Ramos (cell line): ENCODE results near the gene VPS18.
"Not testable (repeated sequence)": the region's sequence is repeated elsewhere in the genome, so short reads cannot be mapped to it uniquely, and the experiment has no call there.

ENCODE experiments used
- in situ Hi-C: fragments of 300-500 bp; cut with MboI; formaldehyde crosslinking; loops from one replicate; pipeline ENCODE4 v1.14.3; 2022; ENCODE audit warnings: low sequenced_read_pairs; ENCODE audit not compliant: unreplicated experiment

VPS18 gene, protein sequence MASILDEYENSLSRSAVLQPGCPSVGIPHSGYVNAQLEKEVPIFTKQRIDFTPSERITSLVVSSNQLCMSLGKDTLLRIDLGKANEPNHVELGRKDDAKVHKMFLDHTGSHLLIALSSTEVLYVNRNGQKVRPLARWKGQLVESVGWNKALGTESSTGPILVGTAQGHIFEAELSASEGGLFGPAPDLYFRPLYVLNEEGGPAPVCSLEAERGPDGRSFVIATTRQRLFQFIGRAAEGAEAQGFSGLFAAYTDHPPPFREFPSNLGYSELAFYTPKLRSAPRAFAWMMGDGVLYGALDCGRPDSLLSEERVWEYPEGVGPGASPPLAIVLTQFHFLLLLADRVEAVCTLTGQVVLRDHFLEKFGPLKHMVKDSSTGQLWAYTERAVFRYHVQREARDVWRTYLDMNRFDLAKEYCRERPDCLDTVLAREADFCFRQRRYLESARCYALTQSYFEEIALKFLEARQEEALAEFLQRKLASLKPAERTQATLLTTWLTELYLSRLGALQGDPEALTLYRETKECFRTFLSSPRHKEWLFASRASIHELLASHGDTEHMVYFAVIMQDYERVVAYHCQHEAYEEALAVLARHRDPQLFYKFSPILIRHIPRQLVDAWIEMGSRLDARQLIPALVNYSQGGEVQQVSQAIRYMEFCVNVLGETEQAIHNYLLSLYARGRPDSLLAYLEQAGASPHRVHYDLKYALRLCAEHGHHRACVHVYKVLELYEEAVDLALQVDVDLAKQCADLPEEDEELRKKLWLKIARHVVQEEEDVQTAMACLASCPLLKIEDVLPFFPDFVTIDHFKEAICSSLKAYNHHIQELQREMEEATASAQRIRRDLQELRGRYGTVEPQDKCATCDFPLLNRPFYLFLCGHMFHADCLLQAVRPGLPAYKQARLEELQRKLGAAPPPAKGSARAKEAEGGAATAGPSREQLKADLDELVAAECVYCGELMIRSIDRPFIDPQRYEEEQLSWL

DNA sequence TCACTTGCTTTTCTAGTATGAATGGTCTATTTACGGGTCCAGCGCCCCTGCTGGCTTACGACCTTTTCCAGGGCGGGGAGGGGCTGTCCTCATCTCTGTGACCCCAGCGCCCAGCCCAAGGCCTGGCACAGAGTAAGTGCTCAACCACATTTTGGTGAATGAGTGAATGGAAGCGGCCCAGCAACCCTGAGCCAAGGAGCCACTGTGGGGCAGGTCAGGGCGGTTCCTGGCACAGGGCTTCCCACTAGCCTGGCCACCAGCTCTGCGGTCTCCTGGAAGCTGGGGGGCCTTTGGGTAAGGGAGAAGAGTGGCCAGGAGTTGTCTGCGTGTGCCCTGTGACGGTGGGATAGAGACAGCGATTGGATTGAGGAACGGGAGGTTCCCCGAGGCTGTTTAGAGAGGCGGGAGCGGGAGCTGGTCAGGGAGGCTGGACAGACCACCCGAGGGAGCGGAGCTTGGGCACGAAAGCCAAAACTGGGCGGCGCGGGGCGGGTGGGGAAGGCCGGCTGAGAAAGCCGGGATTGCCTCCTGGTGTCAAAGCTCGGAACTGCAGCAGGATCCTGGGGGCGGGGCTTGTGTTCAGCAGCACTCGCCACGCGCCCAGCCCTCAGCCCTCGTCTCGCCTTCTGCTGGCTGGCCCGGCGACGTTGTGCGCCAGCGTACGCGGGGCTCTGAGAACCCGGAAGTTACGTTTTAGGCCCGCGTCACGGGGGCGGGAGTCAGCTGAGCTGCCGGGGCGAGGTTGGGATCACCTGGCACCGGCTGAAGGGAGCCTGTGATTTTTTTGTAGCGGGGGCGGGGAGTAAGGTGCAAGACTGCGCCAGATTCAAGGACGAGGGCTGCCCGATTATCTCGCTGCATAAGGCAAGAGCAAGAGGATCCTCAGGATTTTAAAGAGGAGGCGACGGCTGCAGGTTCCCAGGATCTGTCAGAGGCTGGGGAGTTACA is at the start of gene VPS18:
Gene VPS18, plus strand, starts transcription at position 718 of the 948 bp plus-strand sequence. CDS start 319 bp downstream, outside the sequence.
- in situ Hi-C loops, result loop anchor here (5.0 kb wide), 1 partner anchor 37 kb away; no protein-coding TSS in a partner anchor

DNA sequence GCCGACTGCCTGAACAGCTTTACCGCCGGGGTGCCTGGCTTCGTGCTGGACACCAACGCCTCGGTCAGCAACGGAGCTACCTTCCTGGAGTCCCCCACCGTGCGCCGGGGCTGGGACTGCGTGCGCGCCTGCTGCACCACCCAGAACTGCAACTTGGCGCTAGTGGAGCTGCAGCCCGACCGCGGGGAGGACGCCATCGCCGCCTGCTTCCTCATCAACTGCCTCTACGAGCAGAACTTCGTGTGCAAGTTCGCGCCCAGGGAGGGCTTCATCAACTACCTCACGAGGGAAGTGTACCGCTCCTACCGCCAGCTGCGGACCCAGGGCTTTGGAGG is 49.6 kb upstream of the VPS18 start:
- in situ Hi-C loops, result no loop called here

DNA sequence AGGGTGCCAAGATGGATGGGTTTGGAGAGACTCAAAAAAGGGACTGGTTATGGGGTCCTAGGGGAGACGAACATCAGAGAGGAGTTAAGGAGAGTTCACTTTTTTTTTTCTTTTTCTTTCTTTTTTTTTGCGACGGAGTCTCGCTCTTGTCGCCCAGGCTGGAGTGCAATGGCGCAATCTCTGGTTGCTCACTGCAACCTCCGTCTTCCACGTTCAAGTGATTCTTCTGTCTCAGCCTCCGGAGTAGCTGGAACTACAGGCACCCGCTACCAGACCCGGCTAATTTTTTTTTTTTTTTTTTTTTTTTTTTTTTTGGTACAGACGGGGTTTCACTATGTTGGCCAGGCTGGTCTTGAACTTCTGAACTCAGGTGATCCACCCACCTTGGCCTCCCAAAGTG is 49.2 kb upstream of the VPS18 start:
- in situ Hi-C loops, result no loop called here

DNA sequence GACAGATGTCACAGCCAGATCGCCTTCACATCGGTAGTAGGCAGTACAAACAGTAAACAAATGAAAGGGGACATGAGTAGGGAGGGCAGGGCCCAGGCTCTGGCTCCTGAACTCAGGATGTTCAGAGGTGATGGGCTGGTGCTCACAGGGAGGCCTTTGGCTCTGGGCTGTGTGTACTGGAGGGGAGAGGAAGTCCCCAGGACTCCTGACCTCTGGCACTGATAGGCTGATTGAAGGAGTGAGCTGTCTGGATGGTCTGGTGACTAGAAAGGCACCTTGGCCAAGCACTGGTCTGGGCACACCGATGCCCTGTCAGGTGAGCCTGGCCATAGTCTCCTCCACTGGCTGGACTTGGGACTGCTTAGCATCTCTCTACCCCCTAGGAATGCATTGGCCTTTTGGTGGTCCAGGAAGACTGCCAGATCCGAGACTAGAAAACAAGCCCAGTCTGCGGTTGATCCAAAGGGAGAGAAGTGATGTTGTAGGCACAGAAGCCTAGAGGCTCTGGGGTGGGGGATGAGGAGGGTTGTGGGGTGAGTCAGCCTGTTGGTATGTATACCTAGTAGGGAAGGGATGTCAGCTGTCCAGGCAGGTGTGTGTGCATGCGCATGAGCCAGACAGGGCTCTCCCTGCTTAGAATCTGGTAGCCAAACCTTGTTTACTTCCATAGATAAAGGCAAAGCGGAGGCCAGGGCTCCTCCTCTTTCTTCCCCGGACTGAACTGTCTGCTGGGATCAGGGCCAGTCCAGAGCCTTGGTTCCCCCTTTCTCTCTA is 48.6 kb upstream of the VPS18 start:
- in situ Hi-C loops, result no loop called here

DNA sequence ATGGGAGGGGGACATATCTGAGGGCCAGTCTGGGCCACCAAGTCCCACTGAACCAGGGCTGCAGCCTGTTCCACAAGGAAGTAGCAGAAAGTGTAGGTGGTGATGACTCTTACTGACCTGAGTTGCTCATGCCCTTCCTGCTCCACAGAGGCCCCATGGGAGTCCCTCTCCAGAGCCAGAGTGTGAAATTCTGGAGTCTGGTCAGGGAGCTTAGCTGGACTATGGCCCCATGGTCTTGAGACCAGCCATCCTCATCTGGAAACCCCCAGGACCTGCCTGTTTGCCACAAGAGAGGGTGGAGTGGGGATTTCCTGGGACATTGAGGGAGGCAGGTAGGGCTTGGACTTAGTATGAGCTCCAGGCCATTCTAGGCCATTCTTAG is 47.4 kb upstream of the VPS18 start:
- in situ Hi-C loops, result no loop called here

DNA sequence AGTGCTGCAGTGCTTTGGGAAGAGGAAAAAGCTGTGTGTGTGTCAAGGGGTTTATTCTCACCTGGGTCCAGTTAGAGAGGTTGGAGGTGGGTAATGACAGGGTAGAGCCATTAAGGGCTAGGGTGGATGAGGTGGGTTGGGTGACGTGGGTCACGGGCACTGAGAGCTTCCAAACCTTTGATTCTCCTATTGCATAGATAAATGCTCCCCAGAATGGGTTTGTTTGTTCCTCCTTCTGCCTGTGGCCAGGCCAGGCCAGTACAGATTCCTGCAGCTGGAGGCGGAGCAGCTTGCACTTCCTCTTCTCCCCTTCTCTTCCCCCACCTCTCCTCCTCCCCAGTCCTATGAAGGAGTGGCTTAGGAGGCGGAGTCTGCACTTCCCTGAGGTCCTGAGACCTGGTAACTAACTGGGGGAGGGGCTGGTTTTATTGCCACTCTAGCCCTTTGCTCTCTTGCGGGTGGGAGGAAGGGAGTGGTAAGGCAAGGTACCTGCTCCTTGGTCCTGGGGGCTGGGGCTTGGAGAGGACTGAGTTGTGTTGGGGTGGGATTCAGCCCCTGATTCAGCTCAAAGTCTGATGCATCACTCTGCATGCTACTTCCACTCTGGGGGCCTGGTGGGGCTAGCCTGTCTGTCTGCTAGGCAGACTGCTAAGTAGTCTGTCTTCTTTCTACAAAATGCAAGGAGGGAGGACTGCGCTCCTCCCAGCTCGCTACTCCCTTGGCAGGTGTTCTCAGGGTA is 46.9 kb upstream of the VPS18 start:
- in situ Hi-C loops, result no loop called here

DNA sequence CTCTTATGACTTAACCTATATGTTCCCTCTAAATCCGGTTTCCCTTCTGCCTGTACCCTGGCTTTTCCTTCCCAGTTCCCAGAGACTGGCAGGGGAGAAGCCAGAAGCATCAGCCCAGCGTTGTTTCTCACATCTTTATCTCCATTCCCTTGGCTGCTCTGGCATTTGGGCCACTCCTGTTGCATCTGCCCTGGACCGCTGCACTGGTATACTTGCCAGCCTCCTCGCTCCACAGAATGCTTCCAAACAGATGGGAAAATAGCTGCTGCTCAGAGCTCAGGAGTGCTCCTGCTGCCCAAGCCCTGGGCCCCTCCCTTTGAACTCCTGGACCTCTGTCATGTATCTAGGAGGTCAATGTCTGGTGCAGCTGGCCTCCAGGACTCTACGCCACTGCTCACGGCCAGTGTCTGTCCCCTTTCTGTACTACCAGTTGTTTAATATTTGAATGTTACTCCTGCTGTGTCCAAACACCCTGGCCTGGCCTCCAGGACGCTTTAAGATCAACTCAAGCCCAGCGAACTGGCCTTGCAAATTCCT is 43.6 kb upstream of the VPS18 start:
- in situ Hi-C loops, result no loop called here

DNA sequence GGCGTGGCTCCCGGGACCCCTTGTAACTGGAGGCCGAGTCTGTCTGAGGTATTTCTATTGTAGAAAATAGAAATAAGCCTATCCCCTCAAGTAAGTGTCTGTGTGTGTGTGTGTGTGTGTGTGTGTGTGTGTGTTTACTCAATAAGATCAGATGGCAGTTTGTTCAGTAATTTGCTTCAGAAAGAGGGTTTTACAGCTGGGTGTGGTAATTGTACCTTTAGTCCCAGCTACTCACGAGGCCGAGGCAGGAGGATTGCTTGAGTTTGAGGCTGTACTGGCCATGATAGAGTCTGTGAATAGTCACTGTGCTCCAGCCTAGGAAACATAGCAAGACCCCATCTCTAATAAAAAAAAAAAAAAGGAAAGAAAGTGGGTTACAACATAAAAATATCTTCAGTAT is 41.7 kb upstream of the VPS18 start:
- in situ Hi-C loops, result no loop called here

DNA sequence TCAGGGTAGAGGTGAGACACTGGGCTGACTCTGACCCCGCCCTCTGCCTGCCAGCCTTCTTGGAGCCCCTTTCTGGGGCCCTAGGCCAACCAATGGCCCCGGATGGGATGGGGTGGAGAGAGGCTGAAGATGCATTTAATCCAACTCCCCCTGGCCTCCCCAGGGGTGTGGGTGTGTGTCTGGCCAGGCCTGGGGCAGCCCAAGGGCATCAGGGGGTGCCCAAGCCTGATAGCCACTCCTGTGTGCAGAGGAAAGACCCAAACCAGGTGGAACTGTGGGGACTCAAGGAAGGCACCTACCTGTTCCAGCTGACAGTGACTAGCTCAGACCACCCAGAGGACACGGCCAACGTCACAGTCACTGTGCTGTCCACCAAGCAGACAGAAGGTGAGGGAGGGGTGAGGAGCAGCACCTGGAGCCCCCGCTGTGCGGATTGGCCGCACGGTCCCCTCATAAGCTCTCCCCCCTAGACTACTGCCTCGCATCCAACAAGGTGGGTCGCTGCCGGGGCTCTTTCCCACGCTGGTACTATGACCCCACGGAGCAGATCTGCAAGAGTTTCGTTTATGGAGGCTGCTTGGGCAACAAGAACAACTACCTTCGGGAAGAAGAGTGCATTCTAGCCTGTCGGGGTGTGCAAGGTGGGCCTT is 40.9 kb upstream of the VPS18 start:
- in situ Hi-C loops, result no loop called here

DNA sequence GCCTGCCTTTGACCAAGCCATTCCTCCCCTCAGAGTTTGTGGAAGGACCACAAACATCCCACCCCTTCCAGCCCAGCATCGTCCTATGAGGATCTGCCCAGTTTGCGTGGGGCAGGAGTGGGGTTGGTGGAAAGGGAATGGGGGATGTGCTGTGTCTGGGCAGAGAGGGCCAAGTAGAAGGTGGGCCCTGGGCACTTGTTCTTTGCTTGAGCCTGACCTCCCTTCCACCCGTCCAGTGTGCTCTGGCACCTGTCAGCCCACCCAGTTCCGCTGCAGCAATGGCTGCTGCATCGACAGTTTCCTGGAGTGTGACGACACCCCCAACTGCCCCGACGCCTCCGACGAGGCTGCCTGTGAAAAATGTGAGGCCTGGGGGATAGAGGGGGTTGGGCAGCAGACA is 40.1 kb upstream of the VPS18 start:
- in situ Hi-C loops, result no loop called here

DNA sequence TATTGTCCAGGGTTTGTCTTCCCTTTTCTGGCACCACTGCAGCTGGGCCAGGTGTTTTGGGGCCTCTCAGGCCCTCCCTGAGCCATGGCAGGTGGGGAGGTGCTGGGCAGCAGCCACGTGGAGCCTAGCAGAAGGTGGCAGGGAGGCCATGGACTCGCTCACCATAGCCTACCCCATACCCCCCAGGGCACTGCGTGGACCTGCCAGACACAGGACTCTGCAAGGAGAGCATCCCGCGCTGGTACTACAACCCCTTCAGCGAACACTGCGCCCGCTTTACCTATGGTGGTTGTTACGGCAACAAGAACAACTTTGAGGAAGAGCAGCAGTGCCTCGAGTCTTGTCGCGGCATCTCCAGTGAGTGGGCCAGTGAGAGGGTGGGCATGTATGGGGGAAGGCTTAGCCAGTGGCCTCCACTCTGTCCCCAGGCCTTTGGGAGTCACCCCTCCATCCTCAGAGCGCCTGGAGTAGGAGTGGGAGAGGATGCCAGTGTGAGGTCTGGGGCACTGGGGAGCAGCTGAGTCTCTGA is 38.5 kb upstream of the VPS18 start:
- in situ Hi-C loops, result loop anchor here (5.0 kb wide), 1 partner anchor 37 kb away; the partner anchor contains the start of gene VPS18

DNA sequence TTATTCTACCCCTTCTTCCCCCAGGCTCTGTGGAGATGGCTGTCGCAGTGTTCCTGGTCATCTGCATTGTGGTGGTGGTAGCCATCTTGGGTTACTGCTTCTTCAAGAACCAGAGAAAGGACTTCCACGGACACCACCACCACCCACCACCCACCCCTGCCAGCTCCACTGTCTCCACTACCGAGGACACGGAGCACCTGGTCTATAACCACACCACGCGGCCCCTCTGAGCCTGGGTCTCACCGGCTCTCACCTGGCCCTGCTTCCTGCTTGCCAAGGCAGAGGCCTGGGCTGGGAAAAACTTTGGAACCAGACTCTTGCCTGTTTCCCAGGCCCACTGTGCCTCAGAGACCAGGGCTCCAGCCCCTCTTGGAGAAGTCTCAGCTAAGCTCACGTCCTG is 37.5 kb upstream of the VPS18 start:
- in situ Hi-C loops, result loop anchor here (5.0 kb wide), 1 partner anchor 36 kb away; the partner anchor contains the start of gene VPS18

DNA sequence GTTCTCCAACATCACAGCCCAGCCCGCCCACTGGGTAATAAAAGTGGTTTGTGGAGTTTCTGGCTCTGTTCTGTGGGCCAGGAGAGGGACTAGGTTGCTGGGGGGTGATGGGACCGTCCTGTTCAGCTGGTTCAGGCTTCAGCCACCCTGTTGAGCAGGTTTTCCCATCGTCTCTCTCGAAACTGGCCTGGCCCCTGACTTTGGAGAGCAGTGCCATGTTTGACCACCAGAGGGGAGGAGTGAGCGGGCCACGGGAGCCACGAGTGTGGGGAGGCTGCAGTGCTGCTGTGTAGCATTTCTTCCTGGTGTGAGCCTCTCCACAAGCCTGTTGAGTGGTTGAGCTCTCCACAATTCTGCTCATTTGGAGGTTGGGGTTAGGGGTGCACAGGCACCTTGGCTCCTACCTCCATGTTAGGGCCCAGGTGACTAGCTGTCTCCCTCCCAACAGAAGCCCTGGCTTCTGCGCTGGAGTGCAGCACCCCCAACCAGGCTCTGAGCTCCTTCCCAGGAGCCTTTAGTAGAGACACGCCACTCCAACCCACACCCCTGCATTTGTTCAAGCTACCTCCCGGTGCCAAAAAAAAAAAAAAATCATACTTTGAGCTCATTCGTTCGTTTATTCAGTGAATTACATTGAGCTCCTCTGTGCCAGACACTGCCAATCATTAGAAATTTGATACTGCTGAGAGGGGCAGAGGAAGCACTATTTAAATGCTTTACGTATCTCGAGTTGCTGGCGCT is 36.5 kb upstream of the VPS18 start:
- in situ Hi-C loops, result loop anchor here (5.0 kb wide), 1 partner anchor 35 kb away; the partner anchor contains the start of gene VPS18

DNA sequence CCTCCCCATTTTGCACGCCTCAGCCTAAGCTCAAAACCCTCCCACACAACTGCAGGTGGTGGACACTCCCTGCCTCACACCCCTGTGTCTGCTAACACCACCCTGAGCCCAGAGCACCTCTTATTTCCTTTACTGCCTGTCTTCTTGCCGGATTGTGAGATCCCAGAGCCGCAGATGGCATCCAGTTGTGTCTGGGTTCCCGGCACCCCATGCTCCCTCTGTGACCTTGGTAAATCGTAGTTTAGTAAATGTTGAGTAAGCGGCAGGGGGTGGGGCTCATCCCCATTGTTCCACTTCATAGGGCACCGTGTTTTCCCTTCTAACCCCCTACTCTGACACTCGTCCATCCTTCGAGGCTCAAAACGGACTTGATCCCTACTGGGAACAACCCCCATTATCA is 35.5 kb upstream of the VPS18 start:
- in situ Hi-C loops, result loop anchor here (5.0 kb wide), 1 partner anchor 34 kb away; the partner anchor contains the start of gene VPS18

DNA sequence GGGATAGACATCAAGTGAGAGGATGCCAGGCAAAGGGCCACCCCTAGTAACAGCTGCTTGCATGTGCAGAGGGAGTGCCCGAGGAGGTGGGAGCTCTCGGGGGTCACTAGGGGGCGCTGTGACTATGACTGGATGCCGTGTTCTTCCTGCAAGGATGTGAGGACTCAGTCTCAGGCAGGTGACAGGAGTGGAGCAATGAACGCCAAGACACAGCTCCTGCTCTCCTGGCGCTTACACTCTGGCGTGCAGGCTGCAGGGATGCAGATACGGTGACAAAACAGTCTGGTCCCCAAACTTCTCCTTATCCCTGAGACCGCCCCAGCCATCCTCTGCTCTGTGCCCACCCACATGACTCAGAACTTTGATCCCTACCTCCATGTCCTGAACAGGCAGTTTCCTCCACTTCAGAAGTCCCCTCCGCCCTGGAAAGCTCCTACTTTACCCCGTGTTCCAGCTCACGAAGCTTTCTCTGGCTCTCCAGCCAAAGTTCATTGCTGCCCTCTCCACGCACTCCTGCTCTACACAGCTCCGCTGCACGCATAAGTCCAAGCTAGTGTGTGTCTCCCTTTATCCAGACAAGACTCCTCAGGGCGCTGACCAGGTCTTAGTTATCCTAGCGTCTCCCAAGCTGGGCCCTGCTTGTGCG is 34.9 kb upstream of the VPS18 start:
- in situ Hi-C loops, result loop anchor here (5.0 kb wide), 1 partner anchor 33 kb away; the partner anchor contains the start of gene VPS18

DNA sequence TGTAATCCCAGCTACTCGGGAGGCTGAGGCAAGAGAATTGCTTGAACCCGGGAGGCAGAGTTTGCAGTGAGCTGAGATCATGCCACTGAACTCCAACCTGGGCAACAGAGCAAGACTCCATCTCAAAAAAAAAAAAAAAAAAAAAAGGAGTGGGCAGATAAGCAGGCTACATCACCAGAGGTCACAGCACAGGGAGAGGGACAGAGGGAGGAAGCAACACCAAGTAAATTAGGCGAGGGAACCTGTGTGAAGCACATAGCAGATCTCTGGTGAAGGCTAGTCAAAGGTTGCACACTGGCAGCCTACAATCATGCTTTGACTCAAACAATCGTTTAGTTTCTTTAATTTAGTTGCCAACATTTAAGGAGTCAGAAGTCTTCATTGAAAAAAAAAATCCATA is 33.1 kb upstream of the VPS18 start:
- in situ Hi-C loops, result not testable (repeated sequence)
